Chondrocyte (in vitro differentiated cells): ENCODE measurements around the gene SSH3. TPM values are rescaled to one million over a fixed set of nuclear protein-coding genes. Genes with fewer than 3 reads are reported as not detected.

Source experiments
- DNase-seq: peaks from one replicate; pipeline ENCODE4 v3.0.0; 2021; ENCODE audit warnings: mixed read lengths, low spot score
- H3K27ac Mint-ChIP-seq: one replicate; pipeline ENCODE4 v1.8.0; 2021; ENCODE audit warnings: mild to moderate bottlenecking, moderate library complexity, mixed read lengths; ENCODE audit not compliant: unreplicated experiment
- H3K27me3 Mint-ChIP-seq: 2 replicates; pipeline ENCODE4 v1.8.0; 2021; ENCODE audit warnings: low read depth, mixed read lengths
- H3K36me3 Mint-ChIP-seq: 2 replicates; pipeline ENCODE4 v1.8.0; 2021; ENCODE audit warnings: low read depth, mixed read lengths
- H3K4me1 Mint-ChIP-seq: 2 replicates; pipeline ENCODE4 v1.8.0; 2021; ENCODE audit warnings: low read depth, mild to moderate bottlenecking, mixed read lengths
- H3K4me3 Mint-ChIP-seq: one replicate; pipeline ENCODE4 v1.8.0; 2021; ENCODE audit warnings: mild to moderate bottlenecking, moderate library complexity, mixed read lengths; ENCODE audit not compliant: unreplicated experiment
- H3K9me3 Mint-ChIP-seq: 2 replicates; pipeline ENCODE4 v1.8.0; 2021; ENCODE audit warnings: low read depth, mixed read lengths
- CTCF ChIP-seq: fragments of 200-600 bp; sonication (generic); IDR thresholded peaks from 2 replicates; pipeline ENCODE4 v1.5.0; 2021; ENCODE audit warnings: antibody characterized with exemption, mild to moderate bottlenecking, moderate library complexity
- total RNA-seq: library from RNA; stranded (reverse); gene quantifications from 3 replicates; pipeline ENCODE4 v1.2.1, GENCODE V29; 2021

SSH3 gene
- total RNA-seq, 1 donor from 2014 or later: 28.4 TPM

GRCh38 chr11:67306769-67307544 lies 3.6 kb downstream of the SSH3 start:
- Mint-ChIP-seq H3K27me3 (no peaks in the 10 kb centered on the region), H3K4me3 (no peak overlapping the region), H3K9me3 (no peaks in the 10 kb centered on the region), H3K27ac (no peak overlapping the region), H3K4me1 (peaks cover 21% of the 10 kb centered on the region), H3K36me3 (peaks cover 4% of the 10 kb centered on the region)
- TF ChIP-seq CTCF: no peak
- DNase-seq: peak; percentile 85

- Mint-ChIP-seq H3K4me1 (peaks cover 15% of the 10 kb centered on the region), H3K27ac (no peak overlapping the region), H3K27me3 (no peaks in the 10 kb centered on the region), H3K4me3 (no peak overlapping the region), H3K9me3 (no peaks in the 10 kb centered on the region), H3K36me3 (peaks cover 4% of the 10 kb centered on the region)
- no peak for TF ChIP-seq CTCF
- DNase-seq: peak; percentile 88
Measured at GRCh38 chr11:67307545-67308001, 4.2 kb downstream of the SSH3 start.

GRCh38 chr11:67308031-67308866 lies 4.9 kb downstream of the SSH3 start:
- Mint-ChIP-seq H3K9me3 (no peaks in the 10 kb centered on the region), H3K27me3 (no peaks in the 10 kb centered on the region), H3K4me1 (peaks cover 12% of the 10 kb centered on the region), H3K36me3 (peaks cover 4% of the 10 kb centered on the region), H3K4me3 (no peak overlapping the region), H3K27ac (no peak overlapping the region)
- DNase-seq: no peak
- TF ChIP-seq CTCF: no peak

GRCh38 chr11:67309166-67309565 lies 5.8 kb downstream of the SSH3 start:
- Mint-ChIP-seq H3K27me3 (no peaks in the 10 kb centered on the region), H3K36me3 (peaks cover 4% of the 10 kb centered on the region), H3K9me3 (no peaks in the 10 kb centered on the region), H3K4me3 (no peak overlapping the region), H3K4me1 (peaks cover 11% of the 10 kb centered on the region), H3K27ac (no peak overlapping the region)
- DNase-seq: peak; percentile 75
- no peak for TF ChIP-seq CTCF

GRCh38 chr11:67309661-67310061 lies 6.3 kb downstream of the SSH3 start:
- Mint-ChIP-seq H3K4me1 (peaks cover 7% of the 10 kb centered on the region), H3K9me3 (no peaks in the 10 kb centered on the region), H3K4me3 (no peak overlapping the region), H3K27ac (no peak overlapping the region), H3K27me3 (no peaks in the 10 kb centered on the region), H3K36me3 (peaks cover 4% of the 10 kb centered on the region)
- no peak for TF ChIP-seq CTCF
- peak; percentile 82 for DNase-seq
